ENCODE results near the gene SEC11A.
A peak's percentile ranks its signal among the peaks of the same experiment; 100 is the strongest.
"Not testable (repeated sequence)": the region's sequence is repeated elsewhere in the genome, so short reads cannot be mapped to it uniquely, and the experiment has no call there.

The SEC11A gene

GRCh38 chr15:84721371-84721770 lies 5.4 kb upstream of the SEC11A start:
- H3K9me3 Mint-ChIP-seq: no peaks in the 10 kb centered on the region
- H3K4me3 Mint-ChIP-seq: no peak overlapping the region
- peak overlapping the region; percentile 42 for H3K27ac Mint-ChIP-seq
- no peaks in the 10 kb centered on the region for H3K36me3 Mint-ChIP-seq (ENCODE audit: low read depth)
- H3K4me1 Mint-ChIP-seq (ENCODE audit: low read depth): peaks cover 42% of the 10 kb centered on the region
- no peaks in the 10 kb centered on the region for H3K27me3 Mint-ChIP-seq

GRCh38 chr15:84715441-84716035 lies 401 bp downstream of the SEC11A start:
- Mint-ChIP-seq H3K9me3 (no peaks in the 10 kb centered on the region), H3K4me1 (ENCODE audit: low read depth) (peaks cover 46% of the 10 kb centered on the region), H3K36me3 (ENCODE audit: low read depth) (peaks cover 14% of the 10 kb centered on the region), H3K27me3 (no peaks in the 10 kb centered on the region), H3K27ac (peak overlapping the region; percentile 91), H3K4me3 (peak overlapping the region; percentile 93)

GRCh38 chr15:84714821-84715220 lies 1.1 kb downstream of the SEC11A start:
- Mint-ChIP-seq H3K9me3 (no peaks in the 10 kb centered on the region), H3K27me3 (no peaks in the 10 kb centered on the region), H3K27ac (peak overlapping the region; percentile 91), H3K4me1 (ENCODE audit: low read depth) (peaks cover 45% of the 10 kb centered on the region), H3K4me3 (peak overlapping the region; percentile 93), H3K36me3 (ENCODE audit: low read depth) (peaks cover 14% of the 10 kb centered on the region)

DNA sequence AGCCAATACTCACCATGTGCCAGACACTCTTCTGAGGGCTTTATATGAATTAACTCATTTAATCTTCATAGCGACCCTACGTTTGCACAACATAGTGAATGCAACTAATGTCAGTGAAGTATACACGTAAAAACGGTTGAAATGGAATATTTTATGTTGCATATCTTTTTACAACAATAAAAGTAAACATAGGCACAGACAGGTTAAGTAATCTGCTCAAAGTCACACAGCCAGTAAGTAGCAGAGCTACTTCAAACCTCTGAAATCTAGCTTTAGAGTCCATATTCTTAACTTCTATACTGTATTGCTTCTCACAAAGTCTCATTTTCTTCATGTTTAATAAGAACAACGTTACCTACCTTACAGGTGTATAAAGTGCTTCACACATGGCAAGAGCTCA lies 1.6 kb downstream of the SEC11A start:
- H3K4me1 Mint-ChIP-seq (ENCODE audit: low read depth): peaks cover 45% of the 10 kb centered on the region
- H3K36me3 Mint-ChIP-seq (ENCODE audit: low read depth): peaks cover 14% of the 10 kb centered on the region
- H3K9me3 Mint-ChIP-seq: no peaks in the 10 kb centered on the region
- H3K4me3 Mint-ChIP-seq: peak overlapping the region; percentile 93
- no peak overlapping the region for H3K27ac Mint-ChIP-seq
- no peaks in the 10 kb centered on the region for H3K27me3 Mint-ChIP-seq

- Mint-ChIP-seq H3K4me3 (no peak overlapping the region), H3K4me1 (ENCODE audit: low read depth) (peaks cover 67% of the 10 kb centered on the region), H3K9me3 (no peaks in the 10 kb centered on the region), H3K27ac (no peak overlapping the region), H3K27me3 (no peaks in the 10 kb centered on the region), H3K36me3 (ENCODE audit: low read depth) (peaks cover 22% of the 10 kb centered on the region)
Measured at GRCh38 chr15:84703808-84704207, 12.1 kb downstream of the SEC11A start.

DNA sequence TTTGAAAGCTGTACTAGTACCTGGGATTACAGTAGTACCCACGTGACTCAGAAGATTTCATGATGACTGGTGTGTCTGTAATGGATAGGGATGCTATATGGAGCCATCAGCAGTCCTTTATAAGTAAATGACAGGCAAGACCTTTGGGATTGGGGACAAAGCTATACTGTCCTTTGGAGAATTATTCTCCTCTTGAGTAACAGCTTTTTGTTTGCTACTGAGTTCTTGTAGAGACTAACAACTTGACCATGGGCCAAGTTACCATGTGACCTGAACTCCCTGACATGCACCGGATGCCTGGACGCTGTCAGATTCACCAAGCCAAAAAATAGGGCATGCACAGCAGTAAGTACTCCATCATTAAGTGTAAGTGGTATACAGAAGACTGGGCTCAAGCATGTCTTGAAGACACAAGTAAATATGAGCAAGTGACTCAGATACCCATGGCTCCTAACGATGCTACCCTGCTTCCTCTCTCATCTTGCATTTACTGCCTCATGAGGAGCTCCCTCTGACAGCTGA lies 12.9 kb downstream of the SEC11A start:
- H3K36me3 Mint-ChIP-seq (ENCODE audit: low read depth): peaks cover 19% of the 10 kb centered on the region
- no peak overlapping the region for H3K27ac Mint-ChIP-seq
- peaks cover 69% of the 10 kb centered on the region for H3K4me1 Mint-ChIP-seq (ENCODE audit: low read depth)
- H3K9me3 Mint-ChIP-seq: no peaks in the 10 kb centered on the region
- no peaks in the 10 kb centered on the region for H3K27me3 Mint-ChIP-seq
- H3K4me3 Mint-ChIP-seq: no peak overlapping the region

DNA sequence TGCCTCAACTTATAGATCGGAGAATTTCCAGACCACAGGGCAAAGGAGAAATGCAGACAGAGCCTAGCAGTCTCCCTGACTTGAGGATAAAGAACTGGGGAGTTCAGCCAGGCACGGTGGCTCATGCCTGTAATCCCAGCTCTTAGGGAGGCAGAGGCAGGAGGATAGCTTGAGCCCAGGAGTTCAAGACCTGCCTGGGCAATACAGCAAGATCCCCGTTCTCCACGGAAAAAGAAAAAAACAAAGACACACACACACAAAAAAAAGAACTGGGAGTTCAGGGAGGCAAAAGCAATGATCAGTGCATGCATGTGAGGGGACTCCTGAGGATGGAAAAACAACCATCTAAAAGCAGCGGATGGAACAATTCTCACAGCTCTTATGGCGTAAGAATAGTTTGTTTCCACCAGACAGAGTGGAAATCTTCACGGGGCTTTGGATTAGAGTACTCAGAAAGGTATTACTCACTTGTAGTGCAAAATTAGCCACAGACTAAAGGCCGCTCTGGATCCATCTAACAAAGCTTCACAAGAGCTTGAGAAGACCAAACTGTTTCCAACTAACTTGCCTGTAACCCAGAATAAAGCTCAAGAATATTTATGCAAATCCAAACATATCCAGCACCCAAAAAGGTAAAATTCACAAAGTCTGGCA lies 16.3 kb downstream of the SEC11A start:
- H3K4me3 Mint-ChIP-seq: peak overlapping the region; percentile 30
- peaks cover 15% of the 10 kb centered on the region for H3K36me3 Mint-ChIP-seq (ENCODE audit: low read depth)
- peak overlapping the region; percentile 86 for H3K27ac Mint-ChIP-seq
- H3K9me3 Mint-ChIP-seq: no peaks in the 10 kb centered on the region
- H3K4me1 Mint-ChIP-seq (ENCODE audit: low read depth): peaks cover 71% of the 10 kb centered on the region
- no peaks in the 10 kb centered on the region for H3K27me3 Mint-ChIP-seq

DNA sequence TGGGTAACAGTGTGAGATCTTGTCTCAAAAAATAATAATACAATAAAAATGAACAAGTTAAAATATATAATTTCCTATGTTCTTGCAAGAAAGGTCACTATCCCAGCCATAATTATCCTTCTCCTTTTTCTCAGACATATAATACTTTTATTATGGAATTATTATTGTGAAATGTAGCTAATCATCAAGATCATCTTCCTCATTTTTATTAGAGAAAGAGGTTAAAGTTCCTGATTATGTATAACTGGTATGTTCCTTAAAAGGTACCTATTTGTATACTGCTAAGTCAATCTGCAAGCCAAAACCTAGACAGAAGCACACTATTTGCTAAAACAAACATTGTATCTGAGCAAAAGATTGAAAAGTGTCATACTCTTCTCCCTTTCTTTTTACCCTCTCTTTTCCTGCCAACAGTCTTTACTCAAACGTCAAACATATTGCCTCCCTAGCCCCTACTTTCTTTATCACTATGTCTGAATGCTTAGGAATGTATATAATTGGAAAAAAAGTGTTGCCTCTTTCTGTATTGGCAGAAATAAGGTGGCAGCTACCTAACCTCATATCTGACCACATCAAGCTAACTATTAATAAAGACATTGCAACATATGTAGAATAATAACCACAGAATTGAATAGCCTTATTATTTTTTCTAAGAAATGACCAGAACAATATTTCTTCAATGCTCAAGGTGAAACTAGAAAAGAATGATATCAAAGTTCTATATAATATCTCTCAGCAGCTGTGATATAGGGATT lies 18.5 kb downstream of the SEC11A start:
- peak overlapping the region; percentile 9 for H3K27ac Mint-ChIP-seq
- no peaks in the 10 kb centered on the region for H3K27me3 Mint-ChIP-seq
- H3K4me3 Mint-ChIP-seq: no peak overlapping the region
- peaks cover 18% of the 10 kb centered on the region for H3K36me3 Mint-ChIP-seq (ENCODE audit: low read depth)
- H3K9me3 Mint-ChIP-seq: no peaks in the 10 kb centered on the region
- peaks cover 59% of the 10 kb centered on the region for H3K4me1 Mint-ChIP-seq (ENCODE audit: low read depth)

- H3K4me3 Mint-ChIP-seq: no peak overlapping the region
- H3K27me3 Mint-ChIP-seq: no peaks in the 10 kb centered on the region
- H3K9me3 Mint-ChIP-seq: no peaks in the 10 kb centered on the region
- peaks cover 63% of the 10 kb centered on the region for H3K4me1 Mint-ChIP-seq (ENCODE audit: low read depth)
- no peak overlapping the region for H3K27ac Mint-ChIP-seq
- peaks cover 20% of the 10 kb centered on the region for H3K36me3 Mint-ChIP-seq (ENCODE audit: low read depth)
Measured at GRCh38 chr15:84696757-84697156, 19.2 kb downstream of the SEC11A start.

GRCh38 chr15:84690342-84690741 lies 25.6 kb downstream of the SEC11A start:
- H3K27ac Mint-ChIP-seq: peak overlapping the region; percentile 38
- no peaks in the 10 kb centered on the region for H3K27me3 Mint-ChIP-seq
- no peak overlapping the region for H3K4me3 Mint-ChIP-seq
- no peaks in the 10 kb centered on the region for H3K9me3 Mint-ChIP-seq
- peaks cover 54% of the 10 kb centered on the region for H3K36me3 Mint-ChIP-seq (ENCODE audit: low read depth)
- peaks cover 41% of the 10 kb centered on the region for H3K4me1 Mint-ChIP-seq (ENCODE audit: low read depth)

- Mint-ChIP-seq H3K4me1 (ENCODE audit: low read depth) (peaks cover 41% of the 10 kb centered on the region), H3K9me3 (no peaks in the 10 kb centered on the region), H3K27ac (no peak overlapping the region), H3K4me3 (no peak overlapping the region), H3K36me3 (ENCODE audit: low read depth) (peaks cover 59% of the 10 kb centered on the region), H3K27me3 (no peaks in the 10 kb centered on the region)
Measured at GRCh38 chr15:84689858-84690257, 26.1 kb downstream of the SEC11A start.

DNA sequence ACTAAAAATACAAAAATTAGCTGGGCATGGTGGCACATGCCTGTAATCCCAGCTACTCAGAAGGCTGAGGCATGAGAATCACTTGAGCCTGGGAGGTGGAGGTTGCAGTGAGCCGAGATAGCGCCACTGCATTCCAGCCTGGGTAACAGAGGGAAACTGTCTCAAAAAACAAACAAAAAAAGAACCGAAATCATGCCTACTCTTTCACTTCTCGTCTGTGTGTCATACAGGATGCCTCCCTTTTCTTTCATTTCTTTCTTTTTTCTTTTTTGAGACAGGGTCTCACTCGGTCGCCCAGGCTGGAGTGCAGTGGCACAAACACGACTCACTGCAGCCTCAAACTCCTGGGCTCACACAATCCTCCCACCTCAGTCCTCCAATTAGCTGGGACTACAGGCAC lies 29.5 kb downstream of the SEC11A start:
- not testable (repeated sequence) for H3K27me3 Mint-ChIP-seq, H3K4me3 Mint-ChIP-seq, H3K9me3 Mint-ChIP-seq
- peaks cover 42% of the 10 kb centered on the region for H3K4me1 Mint-ChIP-seq (ENCODE audit: low read depth)
- peak overlapping the region; percentile 79 for H3K27ac Mint-ChIP-seq
- peaks cover 70% of the 10 kb centered on the region for H3K36me3 Mint-ChIP-seq (ENCODE audit: low read depth)

GRCh38 chr15:84685304-84685703 lies 30.6 kb downstream of the SEC11A start:
- Mint-ChIP-seq H3K9me3 (no peaks in the 10 kb centered on the region), H3K27ac (no peak overlapping the region), H3K4me3 (no peak overlapping the region), H3K27me3 (no peaks in the 10 kb centered on the region), H3K4me1 (ENCODE audit: low read depth) (peaks cover 34% of the 10 kb centered on the region), H3K36me3 (ENCODE audit: low read depth) (peaks cover 72% of the 10 kb centered on the region)

- peaks cover 75% of the 10 kb centered on the region for H3K36me3 Mint-ChIP-seq (ENCODE audit: low read depth)
- H3K9me3 Mint-ChIP-seq: no peaks in the 10 kb centered on the region
- H3K4me3 Mint-ChIP-seq: no peak overlapping the region
- H3K27ac Mint-ChIP-seq: no peak overlapping the region
- no peaks in the 10 kb centered on the region for H3K27me3 Mint-ChIP-seq
- H3K4me1 Mint-ChIP-seq (ENCODE audit: low read depth): peaks cover 31% of the 10 kb centered on the region
Measured at GRCh38 chr15:84684092-84684491, 31.8 kb downstream of the SEC11A start.

DNA sequence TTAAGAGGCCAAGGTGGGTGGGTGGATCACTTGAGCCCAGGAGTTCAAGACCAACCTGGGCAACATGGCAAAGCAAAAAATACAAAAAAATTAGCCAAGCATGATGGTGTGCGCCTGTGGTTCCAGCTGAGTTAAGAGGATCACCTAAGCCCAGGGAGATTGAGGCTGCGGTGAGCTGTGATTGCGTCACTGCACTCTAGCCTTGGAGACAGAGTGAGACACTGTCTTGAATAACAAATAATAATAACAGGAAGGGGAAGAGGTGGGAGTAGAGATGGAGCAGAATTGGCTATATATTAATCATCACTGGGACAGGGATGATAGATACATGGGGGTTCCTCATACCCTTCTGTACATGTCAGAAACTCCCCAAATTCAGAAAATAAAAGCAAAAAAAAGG lies 34.1 kb downstream of the SEC11A start:
- Mint-ChIP-seq H3K9me3 (no peaks in the 10 kb centered on the region), H3K27ac (peak overlapping the region; percentile 37), H3K27me3 (no peaks in the 10 kb centered on the region), H3K36me3 (ENCODE audit: low read depth) (peaks cover 64% of the 10 kb centered on the region), H3K4me1 (ENCODE audit: low read depth) (peaks cover 18% of the 10 kb centered on the region), H3K4me3 (no peak overlapping the region)
